Right lobe of liver (tissue), 4 donors: ENCODE data around the gene STX8.

Source experiments
- CTCF ChIP-seq, 4 donors: fragments of 200-600 bp in 3 of 4; fragments of 450-650 bp in 1 of 4; IDR thresholded peaks; one replicate each; pipeline versions ENCODE4 v1.5.1 to v1.8.0; 2016 to 2022; ENCODE audit warnings: antibody characterized with exemption in 4 of 4, mild to moderate bottlenecking in 2 of 4
- POLR2A ChIP-seq: fragments of 450-650 bp; IDR thresholded peaks from one replicate; pipeline ENCODE4 v1.6.1; 2017; ENCODE audit warnings: antibody characterized with exemption, mild to moderate bottlenecking
- donor health status: DM: no; HTN: no; CAD: no.
- donor health status: DM: no; HTN: no; CAD: no.
- donor health status: DM: no; HTN: yes; CAD: no.

DNA sequence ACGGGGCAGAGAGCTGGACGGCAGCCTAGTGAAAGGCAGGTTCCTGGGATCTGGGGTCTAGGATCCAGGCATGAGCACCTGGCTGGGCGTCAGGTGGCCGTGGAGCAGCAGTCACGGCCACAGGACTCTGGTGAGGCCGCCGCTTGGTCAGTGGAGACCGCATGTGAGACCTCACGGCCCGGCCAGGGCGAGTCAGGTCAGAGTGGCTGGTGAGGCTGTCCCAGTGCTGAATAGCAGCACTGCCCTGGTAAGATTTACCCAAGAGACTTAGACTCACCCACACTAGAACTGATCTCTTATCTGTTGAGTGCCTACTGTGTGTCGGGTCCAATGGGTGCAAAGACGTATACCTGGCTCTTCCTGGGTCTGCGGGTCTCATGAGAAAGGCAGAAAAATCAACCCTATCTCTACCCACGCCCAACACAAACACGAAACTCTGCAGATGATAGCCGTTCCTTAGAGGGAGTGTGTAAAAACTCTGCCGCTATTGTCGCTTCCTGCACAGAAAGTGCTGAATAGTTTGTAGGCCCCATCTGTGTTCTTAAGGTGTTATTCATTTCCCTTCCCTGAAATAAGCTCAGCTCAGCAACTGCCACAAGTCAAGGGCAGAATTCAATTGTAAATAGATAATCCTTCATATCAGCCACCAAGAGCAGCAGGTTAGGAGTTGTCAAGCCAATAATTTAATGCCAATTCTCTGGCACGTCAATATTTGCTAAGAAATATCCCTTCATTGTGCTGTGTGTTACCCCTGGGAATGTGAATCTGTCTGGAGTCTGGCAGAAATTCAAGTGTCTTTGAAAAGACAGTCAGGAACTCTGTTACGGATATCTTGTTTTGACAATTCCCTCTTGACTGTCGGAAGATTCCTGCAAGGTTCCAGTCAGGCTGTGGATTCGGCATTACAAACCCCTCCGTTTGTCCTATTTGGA is 314.3 kb downstream of the STX8 start:
- no peak for TF ChIP-seq CTCF (IDR thresholded peaks at IDR 0.05)
- no peak for TF ChIP-seq POLR2A
